Glutamatergic neuron (in vitro differentiated cells): ENCODE measurements around the gene TCEAL1. TPM values are rescaled to one million over a fixed set of nuclear protein-coding genes. Genes with fewer than 3 reads are reported as not detected.
"Not testable (repeated sequence)": the region's sequence is repeated elsewhere in the genome, so short reads cannot be mapped to it uniquely, and the experiment has no call there.

Source experiments
- DNase-seq: peaks from one replicate; pipeline ENCODE4 v3.0.0; 2022
- H3K27ac Mint-ChIP-seq: one replicate; pipeline ENCODE4 v1.8.0; 2020; ENCODE audit warnings: mild to moderate bottlenecking, mixed read lengths, inconsistent platforms; ENCODE audit not compliant: unreplicated experiment
- H3K27me3 Mint-ChIP-seq: one replicate; pipeline ENCODE4 v1.8.0; 2020; ENCODE audit warnings: mild to moderate bottlenecking, moderate library complexity, mixed read lengths, inconsistent platforms; ENCODE audit not compliant: unreplicated experiment
- H3K36me3 Mint-ChIP-seq: one replicate; pipeline ENCODE4 v1.8.0; 2020; ENCODE audit warnings: mild to moderate bottlenecking, mixed read lengths, inconsistent platforms; ENCODE audit not compliant: unreplicated experiment
- H3K4me1 Mint-ChIP-seq: one replicate; pipeline ENCODE4 v1.8.0; 2020; ENCODE audit warnings: mild to moderate bottlenecking, low read depth, mixed read lengths, inconsistent platforms; ENCODE audit not compliant: unreplicated experiment
- H3K4me3 Mint-ChIP-seq: one replicate; pipeline ENCODE4 v1.8.0; 2020; ENCODE audit warnings: mild to moderate bottlenecking, mixed read lengths, inconsistent platforms; ENCODE audit not compliant: unreplicated experiment
- H3K9me3 Mint-ChIP-seq: one replicate; pipeline ENCODE4 v1.8.0; 2020; ENCODE audit warnings: mild to moderate bottlenecking, moderate library complexity, mixed read lengths, inconsistent platforms; ENCODE audit not compliant: unreplicated experiment
- CTCF ChIP-seq: fragments of 200-600 bp; sonication (generic); IDR thresholded peaks from one replicate; pipeline ENCODE4 v1.5.0; 2021; ENCODE audit not compliant: partially characterized antibody, unreplicated experiment
- total RNA-seq: library from RNA; stranded (reverse); fragmentation: NEBNext Ultra II Directional; extraction: Animal tissue kit (Norgen Biotek cat#: 25700); gene quantifications from one replicate; pipeline ENCODE4 v1.2.1, GENCODE V29; 2021; ENCODE audit not compliant: unreplicated experiment

The TCEAL1 gene
- total RNA-seq, 1 donor from 2014 or later: 7.7 TPM

- no peak for DNase-seq
- TF ChIP-seq CTCF: no peak
- no peaks in the 10 kb centered on the region for H3K4me1 Mint-ChIP-seq
- H3K27me3 Mint-ChIP-seq: no peaks in the 10 kb centered on the region
- no peak overlapping the region for H3K27ac Mint-ChIP-seq
- no peaks in the 10 kb centered on the region for H3K36me3 Mint-ChIP-seq
- H3K9me3 Mint-ChIP-seq: peaks cover 2% of the 10 kb centered on the region
- no peak overlapping the region for H3K4me3 Mint-ChIP-seq
Observed at GRCh38 chrX:103658681-103659433, 30.1 kb downstream of the TCEAL1 start.

GRCh38 chrX:103659460-103659859 lies 30.7 kb downstream of the TCEAL1 start:
- H3K27ac Mint-ChIP-seq, H3K36me3 Mint-ChIP-seq, H3K4me3 Mint-ChIP-seq, DNase-seq, H3K9me3 Mint-ChIP-seq, H3K4me1 Mint-ChIP-seq, H3K27me3 Mint-ChIP-seq: not testable (repeated sequence)

GRCh38 chrX:103663981-103664762 lies 35.4 kb downstream of the TCEAL1 start:
- Mint-ChIP-seq H3K27ac (peak overlapping the region; percentile 59), H3K27me3 (no peaks in the 10 kb centered on the region), H3K36me3 (no peaks in the 10 kb centered on the region), H3K4me3 (peak overlapping the region; percentile 87), H3K9me3 (peaks cover 2% of the 10 kb centered on the region), H3K4me1 (peaks cover 2% of the 10 kb centered on the region)
- DNase-seq: peak; percentile 11
- TF ChIP-seq CTCF: no peak

GRCh38 chrX:103666202-103667107 lies 37.7 kb downstream of the TCEAL1 start:
- Mint-ChIP-seq H3K27ac (no peak overlapping the region), H3K4me3 (no peak overlapping the region), H3K4me1 (peaks cover 2% of the 10 kb centered on the region), H3K9me3 (no peaks in the 10 kb centered on the region), H3K27me3 (no peaks in the 10 kb centered on the region), H3K36me3 (no peaks in the 10 kb centered on the region)
- no peak for DNase-seq
- TF ChIP-seq CTCF: no peak

GRCh38 chrX:103669745-103670144 lies 41.0 kb downstream of the TCEAL1 start:
- no peak for TF ChIP-seq CTCF
- H3K27ac Mint-ChIP-seq: no peak overlapping the region
- no peak overlapping the region for H3K4me3 Mint-ChIP-seq
- no peak for DNase-seq
- H3K36me3 Mint-ChIP-seq: no peaks in the 10 kb centered on the region
- no peaks in the 10 kb centered on the region for H3K9me3 Mint-ChIP-seq
- no peaks in the 10 kb centered on the region for H3K4me1 Mint-ChIP-seq
- H3K27me3 Mint-ChIP-seq: no peaks in the 10 kb centered on the region
